RWPE1 (cell line): ENCODE results near the gene VPS37B.

ENCODE experiments used
- CTCF ChIA-PET: fragments of 350-600 bp; sonication (Branson Sonifier 250); formaldehyde crosslinking; extraction: SDS; loops from one replicate; lab custom pipeline; 2021; lab: Yijun Ruan, JAX
- POLR2A ChIA-PET: fragments of 400-600 bp; formaldehyde crosslinking; extraction: SDS; loops from one replicate; lab custom pipeline; 2020; ENCODE audit warnings: antibody characterized with exemption; ENCODE audit not compliant: low non-redundant PET; lab: Yijun Ruan, JAX
- DNase-seq: peaks from one replicate; pipeline ENCODE4 v3.0.0; 2012; ENCODE audit warnings: low spot score
- H3K27ac ChIP-seq: fragments of 450-650 bp; 2 replicates; pipeline ENCODE4 v1.5.1; 2017
- TF ChIP-seq, protein P1 (sequence below): fragments of 450-650 bp; conservative IDR thresholded peaks from 2 replicates; pipeline ENCODE4 v1.5.1; 2017; ENCODE audit warnings: low read depth, mild to moderate bottlenecking

The VPS37B gene

GRCh38 chr12:122855071-122855829 is 40.7 kb downstream of the VPS37B start:
- ChIA-PET CTCF (interaction anchor here (1.3 kb wide), 1 partner anchor 61 kb away, joined by 3 read pairs; no protein-coding TSS in a partner anchor), POLR2A (no interaction called here)
- DNase-seq = no peak
- peak overlapping the region; percentile 10; the same call in 1 of the 2 replicates for H3K27ac ChIP-seq
- TF ChIP-seq, protein P1, sequence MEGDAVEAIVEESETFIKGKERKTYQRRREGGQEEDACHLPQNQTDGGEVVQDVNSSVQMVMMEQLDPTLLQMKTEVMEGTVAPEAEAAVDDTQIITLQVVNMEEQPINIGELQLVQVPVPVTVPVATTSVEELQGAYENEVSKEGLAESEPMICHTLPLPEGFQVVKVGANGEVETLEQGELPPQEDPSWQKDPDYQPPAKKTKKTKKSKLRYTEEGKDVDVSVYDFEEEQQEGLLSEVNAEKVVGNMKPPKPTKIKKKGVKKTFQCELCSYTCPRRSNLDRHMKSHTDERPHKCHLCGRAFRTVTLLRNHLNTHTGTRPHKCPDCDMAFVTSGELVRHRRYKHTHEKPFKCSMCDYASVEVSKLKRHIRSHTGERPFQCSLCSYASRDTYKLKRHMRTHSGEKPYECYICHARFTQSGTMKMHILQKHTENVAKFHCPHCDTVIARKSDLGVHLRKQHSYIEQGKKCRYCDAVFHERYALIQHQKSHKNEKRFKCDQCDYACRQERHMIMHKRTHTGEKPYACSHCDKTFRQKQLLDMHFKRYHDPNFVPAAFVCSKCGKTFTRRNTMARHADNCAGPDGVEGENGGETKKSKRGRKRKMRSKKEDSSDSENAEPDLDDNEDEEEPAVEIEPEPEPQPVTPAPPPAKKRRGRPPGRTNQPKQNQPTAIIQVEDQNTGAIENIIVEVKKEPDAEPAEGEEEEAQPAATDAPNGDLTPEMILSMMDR = no peak

GRCh38 chr12:122854554-122854953 is 41.4 kb downstream of the VPS37B start:
- TF ChIP-seq, protein P1 = no peak
- no peak for DNase-seq
- ChIA-PET CTCF (interaction anchor here (1.5 kb wide), 1 partner anchor 98 kb away, joined by 4 read pairs; no protein-coding TSS in a partner anchor), POLR2A (no interaction called here)
- H3K27ac ChIP-seq = peak overlapping the region; percentile 10; the same call in 1 of the 2 replicates

DNA sequence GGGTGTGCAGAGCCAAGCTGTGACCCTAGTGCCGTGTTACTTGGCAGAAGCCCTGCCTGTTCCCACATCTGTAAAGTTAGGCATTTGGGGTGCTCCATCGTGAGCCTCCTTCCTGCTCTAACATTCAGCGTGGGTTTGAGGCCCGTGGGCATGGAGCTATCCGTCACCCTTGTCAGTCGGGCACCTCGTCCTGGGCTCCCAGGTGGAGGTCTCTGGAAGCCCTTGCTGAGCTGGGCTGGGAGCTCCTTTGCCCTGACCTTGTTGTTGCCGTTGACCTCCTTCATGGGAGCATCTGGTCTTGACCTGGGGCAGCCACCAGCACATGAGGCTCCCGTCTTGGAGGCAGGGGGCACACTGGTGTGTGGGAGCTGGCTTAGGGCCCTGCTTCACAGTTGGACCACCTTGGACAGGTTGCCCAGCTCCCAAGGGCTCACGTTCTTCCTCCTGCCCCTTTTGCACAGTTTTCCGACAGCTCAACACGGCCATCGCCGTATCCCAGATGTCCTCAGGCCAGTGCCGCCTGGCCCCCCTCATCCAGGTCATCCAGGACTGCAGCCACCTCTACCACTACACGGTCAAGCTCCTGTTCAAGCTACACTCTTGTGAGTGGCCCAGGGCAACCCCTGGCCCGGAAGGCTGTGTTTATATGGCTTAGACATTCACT is 42.2 kb downstream of the VPS37B start:
- DNase-seq = no peak
- peak overlapping the region; percentile 92 for H3K27ac ChIP-seq
- TF ChIP-seq, protein P1 = no peak
- ChIA-PET CTCF (interaction anchor here (0.6 to 1.5 kb wide), 2 partner anchors 18 to 99 kb away, joined by 4 to 6 read pairs; no protein-coding TSS in a partner anchor), POLR2A (no interaction called here)

GRCh38 chr12:122852336-122853275 is 43.3 kb downstream of the VPS37B start:
- ChIA-PET POLR2A (no interaction called here), CTCF (interaction anchor here (0.8 to 1.6 kb wide), 4 partner anchors 8 to 100 kb away, joined by 4 read pairs; no protein-coding TSS in a partner anchor)
- DNase-seq = no peak
- peak overlapping the region; percentile 92 for H3K27ac ChIP-seq
- TF ChIP-seq, protein P1 = no peak

GRCh38 chr12:122851820-122852219 is 44.1 kb downstream of the VPS37B start:
- DNase-seq = peak; percentile 76
- TF ChIP-seq, protein P1 = no peak
- peak overlapping the region; percentile 92 for H3K27ac ChIP-seq
- ChIA-PET POLR2A (no interaction called here), CTCF (interaction anchor here (0.8 to 1.6 kb wide), 3 partner anchors 9 to 58 kb away, joined by 4 read pairs; no protein-coding TSS in a partner anchor)
